GM23248 (cell line): ENCODE results near the gene RCAN2.

Experiments
- EZH2 ChIP-seq: fragments of 200-600 bp; sonication (generic); IDR thresholded peaks from 2 replicates; pipeline ENCODE4 v1.6.1; 2018; ENCODE audit warnings: antibody characterized with exemption, mild to moderate bottlenecking; ENCODE audit not compliant: insufficient read depth, poor library complexity, severe bottlenecking
- EZH2phosphoT487 ChIP-seq: fragments of 200-600 bp; sonication (generic); IDR thresholded peaks from 2 replicates; pipeline ENCODE4 v1.6.1; 2018; ENCODE audit warnings: antibody characterized with exemption, moderate library complexity, mild to moderate bottlenecking, low read depth; ENCODE audit not compliant: insufficient read depth

DNA sequence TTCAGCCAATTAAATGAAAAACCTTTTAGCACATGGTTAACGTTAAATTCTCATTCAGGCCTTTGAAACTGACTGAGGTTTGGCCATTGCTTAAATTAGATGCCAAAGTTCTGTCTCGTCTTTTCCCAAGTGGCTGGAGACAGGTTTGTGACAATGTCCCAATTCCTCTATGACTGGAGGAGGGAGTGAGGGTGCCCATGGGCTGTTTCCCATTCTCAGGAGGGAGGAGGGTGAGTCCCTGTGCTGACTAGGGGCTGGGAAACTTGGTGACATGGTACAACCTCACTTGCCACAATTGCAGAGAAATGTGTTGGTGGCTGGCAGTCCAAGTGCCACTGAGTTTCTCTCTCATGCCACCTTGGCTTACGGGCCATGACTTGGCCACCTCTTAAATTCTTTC lies 256.5 kb downstream of the RCAN2 start:
- no peak for TF ChIP-seq EZH2phosphoT487
- no peak for TF ChIP-seq EZH2
